Fibroblast of lung (primary cell): ENCODE data around the gene ZNF77.
A peak's percentile ranks its signal among the peaks of the same experiment; 100 is the strongest.

Experiments
- CTCF ChIP-seq, 2 donors: IDR thresholded peaks in 1 of 2; conservative IDR thresholded peaks in 1 of 2; 1 replicate in 1 of 2; 2 replicates in 1 of 2; pipeline ENCODE4 v1.5.1; 2011 to 2012; ENCODE audit warnings: low read length in 2 of 2, control low read depth in 1 of 2, inconsistent platforms in 1 of 2, low read depth in 1 of 2, mild to moderate bottlenecking in 1 of 2
- EZH2 ChIP-seq: IDR thresholded peaks from 2 replicates; pipeline ENCODE4 v1.5.1; 2012; ENCODE audit warnings: low read length, control low read depth, mild to moderate bottlenecking; ENCODE audit errors: missing control alignments

GRCh38 chr19:2952953-2953481 is 8.2 kb upstream of the ZNF77 start:
- TF ChIP-seq EZH2 (no peak), CTCF (conservative IDR thresholded peaks at IDR 0.05 in 1 of 2, IDR thresholded peaks at IDR 0.05 in 1 of 2; ENCODE audit: low read depth in 1 of 2, low read length in 2 of 2) (peak in 1 of 2 donors; percentile 13)
